ENCODE measurements around the gene ART3.

DNA sequence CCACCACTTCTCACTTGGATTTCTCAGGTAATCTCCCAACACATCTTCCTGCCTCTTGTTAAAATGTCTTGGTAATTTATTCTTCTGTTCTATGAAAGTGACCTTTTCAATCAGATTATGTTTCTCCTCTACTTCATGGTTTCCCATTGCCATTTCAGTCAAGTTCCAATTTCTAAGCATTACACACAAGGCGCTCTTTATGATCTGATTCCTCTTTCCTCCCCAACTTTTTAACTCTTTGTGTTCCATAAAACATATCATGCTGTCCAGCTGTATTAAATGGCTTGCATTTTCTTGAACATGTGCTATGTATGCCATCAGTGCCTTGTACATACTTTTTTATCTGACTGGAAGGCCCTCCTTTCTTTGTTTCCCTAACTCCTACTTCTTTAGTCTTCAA, 13.1 kb upstream of the ART3 start:
- TF ChIP-seq, protein P1, sequence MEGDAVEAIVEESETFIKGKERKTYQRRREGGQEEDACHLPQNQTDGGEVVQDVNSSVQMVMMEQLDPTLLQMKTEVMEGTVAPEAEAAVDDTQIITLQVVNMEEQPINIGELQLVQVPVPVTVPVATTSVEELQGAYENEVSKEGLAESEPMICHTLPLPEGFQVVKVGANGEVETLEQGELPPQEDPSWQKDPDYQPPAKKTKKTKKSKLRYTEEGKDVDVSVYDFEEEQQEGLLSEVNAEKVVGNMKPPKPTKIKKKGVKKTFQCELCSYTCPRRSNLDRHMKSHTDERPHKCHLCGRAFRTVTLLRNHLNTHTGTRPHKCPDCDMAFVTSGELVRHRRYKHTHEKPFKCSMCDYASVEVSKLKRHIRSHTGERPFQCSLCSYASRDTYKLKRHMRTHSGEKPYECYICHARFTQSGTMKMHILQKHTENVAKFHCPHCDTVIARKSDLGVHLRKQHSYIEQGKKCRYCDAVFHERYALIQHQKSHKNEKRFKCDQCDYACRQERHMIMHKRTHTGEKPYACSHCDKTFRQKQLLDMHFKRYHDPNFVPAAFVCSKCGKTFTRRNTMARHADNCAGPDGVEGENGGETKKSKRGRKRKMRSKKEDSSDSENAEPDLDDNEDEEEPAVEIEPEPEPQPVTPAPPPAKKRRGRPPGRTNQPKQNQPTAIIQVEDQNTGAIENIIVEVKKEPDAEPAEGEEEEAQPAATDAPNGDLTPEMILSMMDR (IDR thresholded peaks at IDR 0.05), result no peak
- TF ChIP-seq POLR2AphosphoS5 (IDR thresholded peaks at IDR 0.05) (no peak), POLR2A (IDR thresholded peaks at IDR 0.05) (no peak)
